ENCODE data around the gene PRND.
A peak's percentile ranks its signal among the peaks of the same experiment; 100 is the strongest.
"Not testable (repeated sequence)": the region's sequence is repeated elsewhere in the genome, so short reads cannot be mapped to it uniquely, and the experiment has no call there.

Gene PRND

DNA sequence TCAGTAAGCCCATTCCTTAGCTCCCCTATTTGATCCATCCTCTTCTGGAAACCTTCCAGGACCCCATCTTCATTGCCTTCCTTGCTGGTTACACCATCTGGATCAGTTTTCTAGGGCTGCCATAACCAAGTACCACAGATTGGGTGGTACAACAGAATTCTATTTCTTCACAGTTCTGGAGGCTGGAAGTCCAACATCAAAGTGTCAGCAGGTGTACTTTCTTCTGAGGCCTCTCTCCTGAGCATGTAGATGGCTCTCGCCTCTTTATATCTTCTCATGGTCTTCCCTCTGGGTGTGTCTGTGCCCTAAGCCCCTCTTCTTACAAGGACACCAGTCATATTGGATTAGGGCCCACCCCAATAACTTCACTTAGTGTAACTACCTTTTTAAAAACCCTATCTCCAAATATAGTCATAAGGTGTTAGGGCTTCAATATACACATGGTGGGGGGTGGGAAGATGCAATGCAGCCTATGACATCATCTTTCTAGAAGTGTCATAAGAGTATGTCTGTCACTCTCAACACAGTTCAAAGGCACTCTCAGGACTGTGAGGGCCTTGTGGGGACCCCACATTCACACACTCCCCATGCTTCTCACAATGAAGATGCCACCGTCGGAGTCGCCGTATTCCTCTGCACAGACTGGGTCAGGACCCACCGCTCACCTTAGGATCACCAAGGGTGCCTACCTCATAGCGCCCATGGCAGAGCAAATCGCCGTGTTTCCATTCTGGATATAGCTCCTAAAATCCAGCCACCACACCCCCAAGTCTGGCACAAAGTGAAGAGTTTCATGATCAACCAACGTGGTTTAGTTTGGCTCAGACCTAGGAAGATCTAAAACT is 12.2 kb upstream of the PRND start:
- DNase-seq, result no peak

DNA sequence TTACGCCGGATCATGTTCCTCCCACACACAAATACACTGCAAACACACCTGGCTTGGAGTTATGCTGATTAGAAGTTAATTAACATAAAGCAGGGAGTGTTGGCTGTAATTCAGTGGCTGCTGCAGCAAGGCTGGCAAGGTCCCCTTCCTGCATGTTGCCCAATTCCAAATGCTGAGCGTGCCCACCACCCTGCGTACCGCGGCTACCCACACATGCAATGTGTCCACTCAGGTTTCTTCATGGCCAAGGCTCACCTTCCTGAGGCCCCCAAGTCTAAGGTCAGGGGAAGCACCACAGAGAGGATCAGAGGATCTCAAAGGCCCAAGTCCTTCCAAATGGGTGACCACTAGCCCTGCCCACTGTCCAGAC is 11.6 kb upstream of the PRND start:
- no peak for DNase-seq

DNA sequence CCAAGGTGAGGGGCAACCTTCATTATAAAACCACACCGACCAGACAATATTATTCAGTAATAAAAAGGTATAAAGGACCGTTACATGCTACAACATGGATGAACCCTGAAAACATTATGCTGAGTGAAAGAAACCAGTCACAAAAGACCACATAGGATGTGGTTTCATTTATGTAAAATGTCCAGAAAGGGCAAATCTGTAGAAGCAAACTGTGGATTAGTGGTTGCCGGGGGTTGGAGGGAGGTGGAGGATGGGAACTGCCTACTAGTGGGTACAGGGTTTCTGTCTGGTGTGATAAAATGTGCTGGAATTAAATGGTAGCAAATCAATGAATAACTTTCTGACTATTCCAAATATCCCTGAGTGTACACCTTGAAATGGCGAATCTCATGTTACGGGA is 10.2 kb upstream of the PRND start:
- no peak for DNase-seq

GRCh38 chr20:4713401-4713800 is 8.3 kb upstream of the PRND start:
- DNase-seq, result no peak

DNA sequence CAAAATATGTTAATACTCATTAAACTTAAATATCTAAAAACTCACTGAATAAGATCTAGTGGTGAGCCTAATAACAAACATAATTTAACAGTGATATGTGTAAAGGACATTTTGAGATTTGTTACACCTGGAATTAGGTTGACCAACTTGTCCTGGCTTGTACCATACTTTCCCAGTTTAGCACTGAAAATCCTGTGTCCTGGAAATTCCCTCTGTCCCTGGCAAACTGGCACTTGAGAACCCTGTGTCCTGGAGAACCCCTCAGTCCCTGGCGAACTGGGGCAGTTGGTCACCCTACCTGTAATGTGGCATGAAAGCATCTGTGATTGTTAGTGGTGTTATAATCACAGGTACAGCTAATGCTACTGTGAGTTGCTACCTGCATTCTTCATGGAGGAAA is 6.9 kb upstream of the PRND start:
- DNase-seq, result no peak

DNA sequence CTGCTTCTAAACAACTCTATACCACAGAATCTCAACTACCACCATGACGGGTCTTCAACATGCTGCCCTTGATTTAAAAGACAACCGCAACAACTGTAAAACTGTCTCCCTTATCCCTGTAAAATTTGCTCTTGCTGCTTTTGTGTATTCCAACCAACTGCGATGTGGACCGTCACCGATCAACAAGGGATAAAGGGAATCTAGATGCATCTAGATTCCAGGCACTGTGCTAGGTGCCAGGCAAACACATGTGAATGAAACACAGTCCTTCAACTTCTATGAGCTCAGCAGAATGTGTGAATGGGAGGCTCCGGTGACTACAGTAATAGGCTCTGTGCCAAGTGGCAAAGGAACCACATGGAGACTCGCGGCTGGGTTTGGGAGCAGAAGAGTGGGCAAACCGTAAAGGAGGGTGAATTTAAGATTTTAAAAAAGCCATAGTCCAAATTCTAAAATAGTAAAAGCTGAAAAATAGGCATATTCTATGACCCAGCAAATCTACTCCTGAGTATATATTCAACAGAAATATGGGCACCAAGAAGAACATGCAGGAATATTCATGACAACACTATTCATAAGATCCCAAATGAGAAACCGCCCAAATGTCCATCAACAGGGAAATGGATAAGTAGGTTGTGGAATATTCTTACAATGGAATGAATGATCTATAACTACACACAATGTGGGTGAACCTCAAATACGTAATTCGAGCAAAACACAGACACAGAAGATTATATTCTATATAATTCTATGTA is 3.7 kb upstream of the PRND start:
- DNase-seq, result no peak

DNA sequence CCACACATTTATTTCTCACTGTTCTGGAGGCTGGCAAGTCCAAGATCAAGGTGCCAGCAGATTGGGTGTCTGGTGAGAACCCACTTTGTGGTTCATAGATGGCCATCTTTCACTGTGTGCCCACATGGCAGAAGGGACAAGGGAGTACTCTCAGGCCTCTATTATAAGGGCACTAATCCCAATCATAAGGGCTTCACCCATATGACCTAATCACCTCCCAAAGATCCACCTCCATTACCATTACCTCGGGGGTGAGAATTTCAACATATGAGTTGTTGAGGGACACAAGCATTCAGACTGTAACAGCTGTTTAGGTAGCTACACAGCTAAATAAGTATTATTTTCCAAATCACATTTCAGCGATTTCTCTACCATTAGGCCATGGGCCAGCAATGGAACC is 2.5 kb upstream of the PRND start:
- no peak for DNase-seq

DNA sequence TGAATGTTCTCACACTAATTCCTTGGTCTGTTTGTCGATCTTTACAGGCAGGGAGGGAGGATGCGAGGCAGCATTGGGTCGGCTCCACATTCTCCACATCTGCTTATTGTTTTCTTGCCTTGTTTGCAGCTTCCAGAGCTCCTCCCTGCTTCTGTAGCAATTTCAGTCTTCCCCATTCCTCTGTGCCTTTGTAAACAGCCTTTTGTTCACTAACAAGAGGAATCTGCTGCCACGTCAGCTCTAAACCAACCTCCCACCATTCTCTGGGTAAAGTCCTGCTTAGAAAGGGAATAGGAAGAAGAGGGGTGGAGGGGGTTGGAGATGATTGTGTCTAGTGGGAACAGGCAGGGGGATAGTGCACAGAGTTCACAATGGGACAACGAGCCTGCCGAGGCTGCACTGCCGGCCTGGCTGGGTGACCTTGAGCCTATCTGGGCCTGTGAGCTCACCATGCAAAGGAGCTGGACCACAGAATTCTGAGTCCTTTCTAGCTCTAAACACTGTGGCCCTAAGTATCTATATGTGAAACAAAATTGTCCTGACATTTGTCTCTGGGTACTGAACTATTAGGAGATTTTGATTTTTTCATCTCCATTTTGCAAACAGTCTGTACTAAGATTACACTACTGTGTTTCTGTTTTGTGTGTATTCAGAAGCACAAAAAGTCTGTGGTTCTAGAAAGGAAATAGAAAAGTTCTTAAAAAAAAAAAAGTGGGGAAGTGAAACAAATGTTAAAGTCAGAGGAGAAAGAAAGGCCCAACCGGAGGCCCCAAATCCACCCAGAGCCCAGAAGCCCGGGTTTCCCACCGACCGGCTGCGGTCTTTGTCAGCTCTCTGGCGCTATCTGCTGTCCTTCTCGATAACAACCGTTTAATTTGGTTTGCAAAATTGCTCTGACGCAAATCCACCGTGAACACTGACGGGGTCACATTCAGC is 1.4 kb upstream of the PRND start:
- peak; percentile 81 for DNase-seq

- DNase-seq, result no peak
Observed at GRCh38 chr20:4720977-4721349, 746 bp upstream of the PRND start.

GRCh38 chr20:4722571-4722970 is 862 bp downstream of the PRND start:
- no peak for DNase-seq

DNA sequence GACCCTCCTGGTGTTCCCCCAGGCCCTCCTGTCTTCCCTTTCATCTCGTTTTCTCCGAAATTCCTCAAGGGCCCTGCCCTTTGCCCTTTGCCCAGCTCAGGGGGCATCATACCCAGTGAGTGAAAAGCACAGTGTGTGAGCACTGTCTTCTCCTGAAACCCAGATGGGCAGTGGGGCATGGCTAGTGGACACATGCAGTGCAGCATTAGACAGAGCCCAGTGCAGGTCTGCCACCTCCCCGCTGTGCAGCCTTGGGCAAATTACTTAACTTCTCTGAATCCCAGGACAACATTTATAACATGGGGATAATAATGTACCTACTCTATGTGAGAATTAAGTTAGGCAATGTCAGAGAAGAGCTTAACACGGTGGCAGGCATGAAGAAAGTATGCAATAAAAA is 1.3 kb downstream of the PRND start:
- DNase-seq, result no peak

- DNase-seq, result not testable (repeated sequence)
Observed at GRCh38 chr20:4723553-4723952, 1.8 kb downstream of the PRND start.

DNA sequence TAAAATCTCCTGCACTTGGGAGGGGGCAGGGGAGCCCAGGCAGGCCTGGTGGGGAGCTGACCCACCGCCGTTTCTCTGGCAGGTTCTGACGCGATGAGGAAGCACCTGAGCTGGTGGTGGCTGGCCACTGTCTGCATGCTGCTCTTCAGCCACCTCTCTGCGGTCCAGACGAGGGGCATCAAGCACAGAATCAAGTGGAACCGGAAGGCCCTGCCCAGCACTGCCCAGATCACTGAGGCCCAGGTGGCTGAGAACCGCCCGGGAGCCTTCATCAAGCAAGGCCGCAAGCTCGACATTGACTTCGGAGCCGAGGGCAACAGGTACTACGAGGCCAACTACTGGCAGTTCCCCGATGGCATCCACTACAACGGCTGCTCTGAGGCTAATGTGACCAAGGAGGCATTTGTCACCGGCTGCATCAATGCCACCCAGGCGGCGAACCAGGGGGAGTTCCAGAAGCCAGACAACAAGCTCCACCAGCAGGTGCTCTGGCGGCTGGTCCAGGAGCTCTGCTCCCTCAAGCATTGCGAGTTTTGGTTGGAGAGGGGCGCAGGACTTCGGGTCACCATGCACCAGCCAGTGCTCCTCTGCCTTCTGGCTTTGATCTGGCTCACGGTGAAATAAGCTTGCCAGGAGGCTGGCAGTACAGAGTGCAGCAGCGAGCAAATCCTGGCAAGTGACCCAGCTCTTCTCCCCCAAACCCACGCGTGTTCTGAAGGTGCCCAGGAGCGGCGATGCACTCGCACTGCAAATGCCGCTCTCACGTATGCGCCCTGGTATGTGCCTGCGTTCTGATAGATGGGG is 3.0 kb downstream of the PRND start:
- no peak for DNase-seq

- no peak for DNase-seq
Observed at GRCh38 chr20:4725263-4725550, 3.5 kb downstream of the PRND start.

DNA sequence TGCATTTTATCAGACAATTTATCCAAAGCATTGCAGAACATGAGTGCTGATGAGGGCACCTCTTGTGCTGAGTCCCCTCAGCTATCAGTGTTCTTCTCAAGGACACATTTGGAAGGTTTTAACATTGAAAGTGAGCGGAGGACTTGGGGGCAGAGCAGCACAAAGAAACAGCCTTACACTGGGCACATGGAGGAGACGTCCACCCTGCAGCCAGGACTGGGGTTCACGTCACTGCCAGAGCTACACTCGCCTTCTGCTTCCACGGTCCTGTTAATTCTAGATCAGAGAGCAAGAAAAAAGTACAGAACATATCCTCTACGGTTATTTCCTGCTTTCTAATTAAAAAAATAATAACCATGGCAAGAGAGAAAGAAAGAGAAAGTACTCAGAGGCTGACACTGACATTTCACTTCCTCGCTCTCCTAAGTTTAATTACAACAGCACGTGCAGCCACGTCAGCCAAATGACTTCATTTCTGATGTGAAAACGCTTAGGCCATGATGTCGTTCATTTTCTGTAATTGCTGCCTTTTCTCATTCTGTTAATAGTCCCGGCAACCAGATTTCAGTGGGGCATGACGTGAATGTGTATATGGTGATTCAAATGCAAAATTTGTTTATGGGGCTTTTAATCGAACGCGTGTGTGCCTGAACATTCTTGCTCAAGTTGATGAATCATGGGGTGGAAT is 5.1 kb downstream of the PRND start:
- DNase-seq, result no peak

- DNase-seq, result no peak
Observed at GRCh38 chr20:4728120-4728760, 6.5 kb downstream of the PRND start.

DNA sequence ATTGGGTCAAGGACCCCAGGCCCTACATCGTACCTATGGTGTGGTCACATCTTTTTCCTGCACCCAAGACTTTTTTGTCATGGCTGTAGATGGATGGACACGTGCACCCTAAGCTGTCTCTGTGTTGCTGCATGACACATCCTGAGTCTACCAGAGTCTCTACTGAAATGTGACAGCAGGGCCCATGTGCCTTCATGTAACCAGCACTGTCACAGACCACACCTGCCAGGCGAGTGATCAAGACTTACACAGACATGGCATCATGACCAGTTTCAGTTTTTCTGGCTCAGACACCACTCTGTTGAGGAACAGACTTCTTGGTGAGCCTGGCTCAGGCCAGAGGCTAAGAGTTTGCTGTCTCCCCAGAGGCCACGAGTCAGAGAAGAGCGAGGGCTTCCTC is 7.6 kb downstream of the PRND start:
- DNase-seq, result no peak

DNA sequence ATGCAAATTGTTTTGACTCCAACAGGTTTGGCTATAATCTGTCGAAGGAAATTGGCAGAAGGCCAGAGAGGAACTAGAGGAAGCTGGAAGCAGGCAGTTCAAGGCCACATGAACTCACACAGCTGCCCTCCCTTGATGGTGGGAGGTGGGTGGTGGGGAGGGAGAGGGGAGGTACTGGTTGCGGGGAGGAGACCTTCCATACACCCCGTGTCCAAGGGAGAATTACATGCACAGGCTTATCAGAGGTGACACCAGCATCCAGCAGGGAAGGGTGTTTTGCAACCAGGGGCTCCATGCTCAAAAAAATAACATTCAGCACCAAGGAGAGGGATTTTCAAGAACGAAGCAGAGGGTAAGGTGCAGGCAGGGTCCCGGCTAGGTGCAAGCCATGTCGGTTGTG is 9.1 kb downstream of the PRND start:
- DNase-seq, result no peak

DNA sequence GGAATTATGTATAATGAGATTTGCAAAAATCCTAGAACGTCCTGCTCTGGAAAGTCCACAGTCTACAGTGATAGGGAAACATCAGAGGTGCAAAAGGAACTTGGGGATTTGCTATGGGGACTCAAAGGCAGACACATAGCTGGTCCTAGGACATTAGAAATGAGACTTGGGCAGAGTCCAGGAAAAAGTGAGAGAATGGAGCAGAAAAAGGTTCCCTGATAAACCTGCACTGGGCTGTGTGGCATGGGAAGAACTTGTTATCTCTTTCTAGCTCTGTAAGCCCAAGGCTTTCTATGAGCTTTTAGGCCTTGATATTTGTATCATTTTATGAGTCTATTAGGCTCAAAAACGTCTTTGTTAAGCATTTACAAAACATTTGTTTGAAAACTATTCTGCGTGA is 15.2 kb downstream of the PRND start:
- no peak for DNase-seq

DNA sequence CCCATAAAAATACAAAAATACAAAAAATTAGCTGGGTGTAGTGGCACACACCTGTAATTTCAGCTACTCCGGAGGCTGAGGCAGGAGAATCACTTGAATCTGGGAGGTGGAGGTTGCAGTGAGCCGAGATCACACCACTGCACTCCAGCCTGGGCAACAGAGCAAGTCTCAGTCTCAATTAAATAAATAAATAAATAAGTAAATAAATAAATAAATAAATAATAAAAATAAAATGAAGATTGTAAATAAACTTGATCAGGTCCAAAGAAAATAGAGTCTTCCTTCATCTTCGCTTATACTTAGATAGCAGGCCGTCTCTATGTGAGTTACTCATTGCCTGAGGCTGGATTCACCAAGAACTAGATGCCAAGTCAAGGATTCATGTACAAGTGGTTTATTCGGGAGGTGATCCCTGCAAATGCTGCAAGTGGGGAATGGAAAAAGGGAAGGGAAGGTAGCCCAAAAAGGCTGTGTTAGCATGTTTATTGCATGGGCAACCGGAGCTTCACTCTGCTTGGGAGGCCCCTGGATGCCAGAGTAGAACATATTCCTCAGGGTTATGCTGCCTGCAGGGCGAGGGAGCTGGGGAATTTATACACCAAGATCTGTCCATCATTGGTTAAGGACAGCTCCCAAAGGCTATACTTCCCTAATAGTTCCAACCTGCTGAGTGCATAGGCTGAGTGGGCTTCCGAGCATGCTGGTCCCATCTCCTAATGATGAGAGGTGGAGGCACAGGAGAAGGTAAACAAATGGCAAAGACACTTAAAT is 16.3 kb downstream of the PRND start:
- no peak for DNase-seq

Data from right hindlimb (tissue), 1 donor.